ENCODE data around the gene SRMS.

SRMS gene

GRCh38 chr20:63547725-63548480, at the start of gene SRMS:
Gene SRMS (minus strand): TSS chr20:63547749. CDS start chr20:63547463, 286 bp downstream.
- TF ChIP-seq JUND (IDR thresholded peaks at IDR 0.05; ENCODE audit: low read depth) = no peak
- no peak for DNase-seq (ENCODE audit: low read depth in 1 of 2, low spot score in 1 of 2)
- in situ Hi-C loops (cut with HindIII; ENCODE audit: low pct_unique_long_range_greater_than_20kb, low sequenced_read_pairs) = no loop called here

- TF ChIP-seq JUND (IDR thresholded peaks at IDR 0.05; ENCODE audit: low read depth) = no peak
- in situ Hi-C loops (cut with HindIII; ENCODE audit: low pct_unique_long_range_greater_than_20kb, low sequenced_read_pairs) = no loop called here
- DNase-seq (ENCODE audit: low read depth in 1 of 2, low spot score in 1 of 2) = no peak
Observed at GRCh38 chr20:63596423-63596822, 48.9 kb upstream of the SRMS start.

GRCh38 chr20:63595416-63596127, 48.0 kb upstream of the SRMS start:
- no peak for TF ChIP-seq JUND (IDR thresholded peaks at IDR 0.05; ENCODE audit: low read depth)
- DNase-seq (ENCODE audit: low read depth in 1 of 2, low spot score in 1 of 2) = no peak
- in situ Hi-C loops (cut with HindIII; ENCODE audit: low pct_unique_long_range_greater_than_20kb, low sequenced_read_pairs) = no loop called here

GRCh38 chr20:63594043-63594561, 46.6 kb upstream of the SRMS start:
- TF ChIP-seq JUND (IDR thresholded peaks at IDR 0.05; ENCODE audit: low read depth) = no peak
- in situ Hi-C loops (cut with HindIII; ENCODE audit: low pct_unique_long_range_greater_than_20kb, low sequenced_read_pairs) = no loop called here
- no peak for DNase-seq (ENCODE audit: low read depth in 1 of 2, low spot score in 1 of 2)

GRCh38 chr20:63592661-63593060, 45.1 kb upstream of the SRMS start:
- no peak for DNase-seq (ENCODE audit: low read depth in 1 of 2, low spot score in 1 of 2)
- TF ChIP-seq JUND (IDR thresholded peaks at IDR 0.05; ENCODE audit: low read depth) = no peak
- in situ Hi-C loops (cut with HindIII; ENCODE audit: low pct_unique_long_range_greater_than_20kb, low sequenced_read_pairs) = no loop called here

GRCh38 chr20:63591786-63592355, 44.3 kb upstream of the SRMS start:
- TF ChIP-seq JUND (IDR thresholded peaks at IDR 0.05; ENCODE audit: low read depth) = no peak
- in situ Hi-C loops (cut with HindIII; ENCODE audit: low pct_unique_long_range_greater_than_20kb, low sequenced_read_pairs) = no loop called here
- no peak for DNase-seq (ENCODE audit: low read depth in 1 of 2, low spot score in 1 of 2)

- in situ Hi-C loops (cut with HindIII; ENCODE audit: low pct_unique_long_range_greater_than_20kb, low sequenced_read_pairs) = no loop called here
- no peak for TF ChIP-seq JUND (IDR thresholded peaks at IDR 0.05; ENCODE audit: low read depth)
- no peak for DNase-seq (ENCODE audit: low read depth in 1 of 2, low spot score in 1 of 2)
Observed at GRCh38 chr20:63591147-63591533, 43.6 kb upstream of the SRMS start.

- TF ChIP-seq JUND (IDR thresholded peaks at IDR 0.05; ENCODE audit: low read depth) = no peak
- in situ Hi-C loops (cut with HindIII; ENCODE audit: low pct_unique_long_range_greater_than_20kb, low sequenced_read_pairs) = no loop called here
- DNase-seq (ENCODE audit: low read depth in 1 of 2, low spot score in 1 of 2) = no peak
Observed at GRCh38 chr20:63590218-63591146, 42.9 kb upstream of the SRMS start.

GRCh38 chr20:63589261-63590217, 42.0 kb upstream of the SRMS start:
- DNase-seq (ENCODE audit: low read depth in 1 of 2, low spot score in 1 of 2) = no peak
- no peak for TF ChIP-seq JUND (IDR thresholded peaks at IDR 0.05; ENCODE audit: low read depth)
- in situ Hi-C loops (cut with HindIII; ENCODE audit: low pct_unique_long_range_greater_than_20kb, low sequenced_read_pairs) = no loop called here

GRCh38 chr20:63588641-63589041, 41.1 kb upstream of the SRMS start:
- DNase-seq (ENCODE audit: low read depth in 1 of 2, low spot score in 1 of 2) = no peak
- TF ChIP-seq JUND (IDR thresholded peaks at IDR 0.05; ENCODE audit: low read depth) = no peak
- in situ Hi-C loops (cut with HindIII; ENCODE audit: low pct_unique_long_range_greater_than_20kb, low sequenced_read_pairs) = no loop called here

All from T47D (cell line).